ENCODE results near the gene SLC6A18. TPM values are rescaled to one million over a fixed set of nuclear protein-coding genes. Genes with fewer than 3 reads are reported as not detected.
"Not testable (repeated sequence)": the region's sequence is repeated elsewhere in the genome, so short reads cannot be mapped to it uniquely, and the experiment has no call there.

The SLC6A18 gene
- total RNA-seq, 2 experiments from 2014 or later, result not detected

DNA sequence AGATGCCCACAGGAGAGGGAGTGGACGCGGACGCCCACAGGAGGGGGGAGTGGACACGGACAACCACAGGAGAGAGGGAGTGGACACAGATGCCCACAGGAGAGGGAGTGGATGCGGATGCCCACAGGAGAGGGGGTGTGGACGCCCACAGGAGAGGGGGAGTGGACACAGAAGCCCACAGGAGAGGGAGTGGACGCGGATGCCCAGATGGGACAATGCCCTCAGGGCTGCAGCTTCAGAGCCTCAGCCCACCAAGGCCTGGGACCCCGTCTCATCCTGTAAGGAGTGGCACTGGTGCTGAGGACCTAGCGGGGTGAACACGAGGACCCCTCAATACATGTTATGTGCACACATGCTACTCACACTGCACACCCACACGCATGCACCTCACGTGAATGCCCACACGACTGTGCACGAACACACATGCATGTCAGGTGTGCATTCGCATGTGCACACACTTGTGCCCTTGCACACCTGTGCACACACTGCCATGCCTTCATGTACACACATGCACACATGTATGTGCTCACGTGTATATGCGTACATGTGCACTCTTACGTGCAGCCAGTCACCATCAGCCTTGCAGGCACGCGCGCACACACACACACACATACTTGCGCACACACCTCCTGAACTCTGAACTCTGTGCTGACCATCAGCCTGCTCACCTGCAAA, 34.8 kb downstream of the SLC6A18 start:
- Mint-ChIP-seq H3K36me3 (ENCODE audit: low read depth) (peaks cover 5% of the 10 kb centered on the region), H3K4me3 (no peak overlapping the region), H3K27me3 (ENCODE audit: low read depth) (peaks cover 23% of the 10 kb centered on the region), H3K9me3 (ENCODE audit: insufficient read depth) (no peaks in the 10 kb centered on the region), H3K27ac (no peak overlapping the region), H3K4me1 (ENCODE audit: low read depth) (peaks cover 14% of the 10 kb centered on the region)
- ATAC-seq, result no peak
- DNase-seq, result no peak
- ChIA-PET CTCF (no interaction called here), POLR2A (no interaction called here)

- H3K36me3 Mint-ChIP-seq (ENCODE audit: low read depth), result peaks cover 5% of the 10 kb centered on the region
- no peaks in the 10 kb centered on the region for H3K9me3 Mint-ChIP-seq (ENCODE audit: insufficient read depth)
- ATAC-seq (no peak), DNase-seq (no peak)
- ChIA-PET POLR2A (no interaction called here), CTCF (no interaction called here)
- H3K27ac Mint-ChIP-seq, result no peak overlapping the region
- no peaks in the 10 kb centered on the region for H3K4me1 Mint-ChIP-seq (ENCODE audit: low read depth)
- H3K27me3 Mint-ChIP-seq (ENCODE audit: low read depth), result peaks cover 27% of the 10 kb centered on the region
- no peak overlapping the region for H3K4me3 Mint-ChIP-seq
Observed at GRCh38 chr5:1261643-1262042, 36.5 kb downstream of the SLC6A18 start.

GRCh38 chr5:1262381-1262780, 37.2 kb downstream of the SLC6A18 start:
- no peak for DNase-seq
- ChIA-PET CTCF (no interaction called here), POLR2A (no interaction called here)
- Mint-ChIP-seq H3K36me3 (ENCODE audit: low read depth) (peaks cover 5% of the 10 kb centered on the region), H3K27ac (no peak overlapping the region), H3K4me1 (ENCODE audit: low read depth) (no peaks in the 10 kb centered on the region), H3K9me3 (ENCODE audit: insufficient read depth) (no peaks in the 10 kb centered on the region), H3K27me3 (ENCODE audit: low read depth) (peaks cover 28% of the 10 kb centered on the region), H3K4me3 (no peak overlapping the region)
- ATAC-seq, result no peak

DNA sequence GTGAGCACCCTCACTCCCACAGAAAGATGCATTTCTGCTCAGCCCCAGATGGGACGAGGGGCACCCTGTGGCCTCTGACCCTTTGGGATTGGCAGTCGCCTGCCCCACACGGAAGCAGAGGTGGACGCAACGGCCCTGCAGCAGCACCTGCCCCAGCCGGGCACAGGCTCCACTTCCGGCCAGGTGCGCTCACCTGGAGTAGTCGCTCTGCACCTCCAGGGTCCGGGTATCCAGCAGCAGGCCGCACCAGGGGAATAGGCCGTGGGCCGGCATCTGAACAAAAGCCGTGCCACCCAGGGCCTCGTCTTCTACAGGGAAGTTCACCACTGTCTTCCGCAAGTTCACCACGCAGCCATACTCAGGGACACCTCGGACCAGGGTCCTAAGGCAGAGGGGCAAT, 39.0 kb downstream of the SLC6A18 start:
- POLR2A ChIA-PET, result no interaction called here

DNA sequence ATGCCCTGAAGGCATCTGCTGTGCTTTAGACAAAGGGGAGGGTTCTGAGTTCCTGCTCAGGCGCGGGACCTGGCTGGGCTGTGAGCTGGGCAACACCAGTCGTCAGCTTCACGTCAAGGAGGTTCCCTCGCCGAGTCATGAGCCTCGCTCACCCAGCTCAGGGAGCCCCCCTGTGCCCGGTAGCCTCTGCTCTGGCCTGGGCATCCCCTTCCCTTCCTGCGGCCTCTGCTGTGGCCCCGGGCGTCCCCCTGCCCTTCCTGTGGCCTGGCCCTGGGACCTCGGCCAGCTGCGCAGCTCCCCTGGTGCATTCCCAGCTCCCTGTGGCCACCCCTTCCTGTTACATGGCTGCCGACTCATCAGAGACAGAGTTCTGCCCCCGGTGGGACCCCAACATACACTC, 39.8 kb downstream of the SLC6A18 start:
- no peak overlapping the region for H3K4me3 Mint-ChIP-seq
- DNase-seq (no peak), ATAC-seq (no peak)
- CTCF ChIA-PET, result no interaction called here
- no peaks in the 10 kb centered on the region for H3K9me3 Mint-ChIP-seq (ENCODE audit: insufficient read depth)
- H3K27ac Mint-ChIP-seq, result no peak overlapping the region
- POLR2A ChIA-PET, result interaction anchor here (0.6 kb wide), 1 partner anchor 410 kb away, joined by 4 read pairs; no protein-coding TSS in a partner anchor
- peaks cover 31% of the 10 kb centered on the region for H3K27me3 Mint-ChIP-seq (ENCODE audit: low read depth)
- peaks cover 5% of the 10 kb centered on the region for H3K36me3 Mint-ChIP-seq (ENCODE audit: low read depth)
- peaks cover 15% of the 10 kb centered on the region for H3K4me1 Mint-ChIP-seq (ENCODE audit: low read depth)

More for the DNA sequence above, 39.0 kb downstream of the SLC6A18 start:
- ATAC-seq (no peak), DNase-seq (no peak)
- peaks cover 12% of the 10 kb centered on the region for H3K4me1 Mint-ChIP-seq (ENCODE audit: low read depth)
- H3K36me3 Mint-ChIP-seq (ENCODE audit: low read depth), result peaks cover 5% of the 10 kb centered on the region
- no peak overlapping the region for H3K27ac Mint-ChIP-seq
- H3K9me3 Mint-ChIP-seq (ENCODE audit: insufficient read depth), result no peaks in the 10 kb centered on the region
- H3K27me3 Mint-ChIP-seq (ENCODE audit: low read depth), result peaks cover 28% of the 10 kb centered on the region
- CTCF ChIA-PET, result no interaction called here
- no peak overlapping the region for H3K4me3 Mint-ChIP-seq

DNA sequence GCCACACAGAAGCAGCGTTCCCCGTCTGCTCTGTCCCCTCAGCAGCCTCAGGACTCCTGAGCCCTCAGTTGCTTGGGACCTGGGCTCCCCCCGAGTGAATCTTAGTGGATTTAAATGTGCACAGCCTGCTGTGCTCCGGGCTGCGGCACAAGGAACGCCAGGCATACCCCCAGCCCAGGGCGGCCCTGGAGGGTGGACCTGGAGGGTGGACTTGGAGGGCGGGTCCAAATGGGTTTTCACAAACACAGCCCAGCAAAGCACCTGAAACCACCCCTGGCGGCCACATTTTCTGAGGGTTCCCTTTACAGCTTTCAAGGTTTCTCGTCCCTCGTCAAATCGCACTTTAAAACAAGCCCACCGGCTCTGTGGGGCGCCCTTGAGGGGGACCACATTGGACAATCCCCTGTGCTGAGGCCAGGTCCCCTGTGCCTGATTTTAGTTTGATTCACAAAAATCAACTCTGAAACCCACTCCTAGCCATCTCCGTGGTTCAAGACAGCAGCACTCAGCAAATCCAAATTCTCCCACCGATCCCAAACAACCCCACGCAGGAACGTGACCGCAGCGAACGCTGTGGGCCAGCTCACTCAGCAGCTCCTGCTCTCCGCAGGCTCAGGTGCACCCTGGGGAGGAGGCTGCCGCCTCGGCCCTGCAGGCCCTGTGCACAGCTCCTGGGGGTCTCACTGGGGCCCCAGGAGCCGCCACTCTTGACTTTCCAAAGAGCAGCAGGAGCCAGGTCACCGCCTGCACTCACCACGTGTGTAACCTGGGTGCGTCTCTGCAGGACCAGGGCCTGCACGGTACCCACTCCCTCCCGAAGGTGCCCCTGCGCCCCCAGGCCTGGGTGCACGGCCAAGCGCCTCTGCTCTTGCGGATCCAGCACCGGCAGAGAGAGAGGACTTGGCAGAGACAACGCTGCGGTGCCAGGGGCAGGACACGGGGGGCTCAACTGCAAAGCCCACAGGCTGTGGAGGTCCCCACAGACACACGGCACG, 40.6 kb downstream of the SLC6A18 start:
- H3K27ac Mint-ChIP-seq, result no peak overlapping the region
- DNase-seq (no peak), ATAC-seq (no peak)
- no peak overlapping the region for H3K4me3 Mint-ChIP-seq
- H3K4me1 Mint-ChIP-seq (ENCODE audit: low read depth), result peaks cover 15% of the 10 kb centered on the region
- ChIA-PET POLR2A (interaction anchor here (0.6 kb wide), 1 partner anchor 411 kb away, joined by 4 read pairs; no protein-coding TSS in a partner anchor), CTCF (interaction anchor here (1.0 kb wide), 1 partner anchor 115 kb away, joined by 3 read pairs; no protein-coding TSS in a partner anchor)
- H3K9me3 Mint-ChIP-seq (ENCODE audit: insufficient read depth), result no peaks in the 10 kb centered on the region
- H3K36me3 Mint-ChIP-seq (ENCODE audit: low read depth), result peaks cover 5% of the 10 kb centered on the region
- H3K27me3 Mint-ChIP-seq (ENCODE audit: low read depth), result peaks cover 28% of the 10 kb centered on the region

GRCh38 chr5:1266791-1267190, 41.6 kb downstream of the SLC6A18 start:
- CTCF ChIA-PET, result interaction anchor here (1.0 kb wide), 1 partner anchor 114 kb away, joined by 3 read pairs; no protein-coding TSS in a partner anchor

DNA sequence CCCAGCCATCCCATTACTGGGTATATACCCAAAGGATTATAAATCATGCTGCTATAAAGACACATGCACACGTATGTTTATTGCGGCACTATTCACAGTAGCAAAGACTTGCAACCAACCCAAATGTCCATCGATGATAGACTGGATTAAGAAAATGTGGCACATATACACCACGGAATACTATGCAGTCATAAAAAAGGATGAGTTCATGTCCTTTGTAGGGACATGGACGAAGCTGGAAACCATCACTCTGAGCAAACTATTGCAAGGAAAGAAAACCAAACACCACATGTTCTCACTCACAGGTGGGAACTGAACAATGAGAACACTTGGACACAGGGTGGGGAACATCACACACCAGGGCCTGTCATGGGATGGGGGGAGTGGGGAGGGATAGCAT, 42.3 kb downstream of the SLC6A18 start:
- DNase-seq; ATAC-seq; H3K9me3 Mint-ChIP-seq (ENCODE audit: insufficient read depth); H3K36me3 Mint-ChIP-seq (ENCODE audit: low read depth); CTCF ChIA-PET; H3K27ac Mint-ChIP-seq; POLR2A ChIA-PET; H3K4me3 Mint-ChIP-seq: not testable (repeated sequence)
- Mint-ChIP-seq H3K27me3 (ENCODE audit: low read depth) (peaks cover 17% of the 10 kb centered on the region), H3K4me1 (ENCODE audit: low read depth) (peaks cover 15% of the 10 kb centered on the region)

More at GRCh38 chr5:1266791-1267190, 41.6 kb downstream of the SLC6A18 start:
- H3K27ac Mint-ChIP-seq, result no peak overlapping the region
- POLR2A ChIA-PET, result no interaction called here
- H3K4me3 Mint-ChIP-seq, result no peak overlapping the region
- peaks cover 23% of the 10 kb centered on the region for H3K27me3 Mint-ChIP-seq (ENCODE audit: low read depth)
- peaks cover 15% of the 10 kb centered on the region for H3K4me1 Mint-ChIP-seq (ENCODE audit: low read depth)
- no peak for DNase-seq
- ATAC-seq, result no peak
- no peaks in the 10 kb centered on the region for H3K9me3 Mint-ChIP-seq (ENCODE audit: insufficient read depth)
- peaks cover 5% of the 10 kb centered on the region for H3K36me3 Mint-ChIP-seq (ENCODE audit: low read depth)

- ChIA-PET CTCF (no interaction called here), POLR2A (no interaction called here)
- peaks cover 13% of the 10 kb centered on the region for H3K27me3 Mint-ChIP-seq (ENCODE audit: low read depth)
- ATAC-seq (no peak), DNase-seq (no peak)
- H3K27ac Mint-ChIP-seq, result no peak overlapping the region
- no peaks in the 10 kb centered on the region for H3K36me3 Mint-ChIP-seq (ENCODE audit: low read depth)
- H3K9me3 Mint-ChIP-seq (ENCODE audit: insufficient read depth), result no peaks in the 10 kb centered on the region
- H3K4me1 Mint-ChIP-seq (ENCODE audit: low read depth), result peaks cover 15% of the 10 kb centered on the region
- no peak overlapping the region for H3K4me3 Mint-ChIP-seq
Observed at GRCh38 chr5:1268056-1268455, 42.9 kb downstream of the SLC6A18 start.

GRCh38 chr5:1268666-1269065, 43.5 kb downstream of the SLC6A18 start:
- Mint-ChIP-seq H3K27me3 (ENCODE audit: low read depth) (peaks cover 13% of the 10 kb centered on the region), H3K27ac (no peak overlapping the region), H3K9me3 (ENCODE audit: insufficient read depth) (no peaks in the 10 kb centered on the region), H3K4me1 (ENCODE audit: low read depth) (peaks cover 15% of the 10 kb centered on the region), H3K4me3 (no peak overlapping the region), H3K36me3 (ENCODE audit: low read depth) (no peaks in the 10 kb centered on the region)
- CTCF ChIA-PET, result no interaction called here
- POLR2A ChIA-PET, result no interaction called here
- DNase-seq (peak; percentile 78), ATAC-seq (peak; percentile 93)

GRCh38 chr5:1270426-1270825, 45.2 kb downstream of the SLC6A18 start:
- ATAC-seq, result no peak
- H3K27ac Mint-ChIP-seq, result no peak overlapping the region
- POLR2A ChIA-PET, result no interaction called here
- CTCF ChIA-PET, result no interaction called here
- no peaks in the 10 kb centered on the region for H3K9me3 Mint-ChIP-seq (ENCODE audit: insufficient read depth)
- H3K36me3 Mint-ChIP-seq (ENCODE audit: low read depth), result no peaks in the 10 kb centered on the region
- H3K27me3 Mint-ChIP-seq (ENCODE audit: low read depth), result peaks cover 13% of the 10 kb centered on the region
- H3K4me3 Mint-ChIP-seq, result no peak overlapping the region
- no peak for DNase-seq
- H3K4me1 Mint-ChIP-seq (ENCODE audit: low read depth), result peaks cover 15% of the 10 kb centered on the region

All from activated CD8-positive, alpha-beta T cell treated with anti-CD3 and anti-CD28 coated beads, Interleukin-2, amount 10 ng/mL, durations not matched to agents 7 days and 5 days (primary cell).